Thyroid gland (tissue), 4 donors: ENCODE measurements around the gene LDHA.

Experiments
- POLR2A ChIP-seq, 2 donors: fragments of 450-650 bp; IDR thresholded peaks; one replicate each; pipeline ENCODE4 v1.6.1; 2017; ENCODE audit warnings: antibody characterized with exemption in 2 of 2, mild to moderate bottlenecking in 2 of 2, moderate library complexity in 1 of 2
- TF ChIP-seq, protein P1 (sequence below), 6 experiments: fragments of 200-600 bp in 3 of 6; fragments of 450-650 bp in 3 of 6; sonication (generic) in 3 of 6; IDR thresholded peaks; one replicate each; pipeline ENCODE4 v1.5.1; 2016 to 2019; ENCODE audit warnings: antibody characterized with exemption in 6 of 6, mild to moderate bottlenecking in 2 of 6, inconsistent platforms in 1 of 6, moderate library complexity in 1 of 6

DNA sequence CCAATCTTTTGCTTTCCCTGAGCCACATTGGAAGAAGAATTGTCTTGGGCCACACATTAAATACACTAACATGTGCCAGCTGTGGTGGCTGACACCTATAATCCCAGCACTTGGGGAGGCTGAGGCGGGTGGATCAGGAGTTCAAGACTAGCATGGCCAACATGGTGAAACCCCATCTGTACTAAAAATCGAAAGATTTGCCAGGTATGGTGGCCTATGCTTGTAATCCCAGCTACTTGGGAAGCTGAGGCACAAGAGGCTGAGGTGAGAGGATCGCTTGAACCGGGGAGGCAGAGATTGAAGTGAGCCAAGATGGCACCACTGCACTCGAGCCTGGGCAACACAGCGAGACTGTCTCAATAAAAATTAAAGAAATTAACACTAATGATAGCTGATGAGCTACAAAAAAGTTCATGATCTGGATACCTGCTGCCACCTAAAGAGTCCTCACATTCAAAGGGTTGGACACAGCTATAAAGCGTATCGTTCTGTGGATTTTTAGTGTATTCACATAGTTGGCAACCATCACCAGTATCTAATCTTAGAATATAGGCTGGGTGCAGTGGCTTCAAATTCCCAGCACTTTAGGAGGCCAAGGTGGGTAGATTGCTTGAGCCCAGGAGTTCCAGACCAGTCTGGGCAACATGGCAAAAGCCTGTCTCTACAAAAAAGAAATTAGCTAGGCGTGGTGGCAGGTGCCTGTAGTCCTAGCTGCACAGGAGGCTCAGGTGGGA is 14.4 kb downstream of the LDHA start:
- TF ChIP-seq, protein P1, sequence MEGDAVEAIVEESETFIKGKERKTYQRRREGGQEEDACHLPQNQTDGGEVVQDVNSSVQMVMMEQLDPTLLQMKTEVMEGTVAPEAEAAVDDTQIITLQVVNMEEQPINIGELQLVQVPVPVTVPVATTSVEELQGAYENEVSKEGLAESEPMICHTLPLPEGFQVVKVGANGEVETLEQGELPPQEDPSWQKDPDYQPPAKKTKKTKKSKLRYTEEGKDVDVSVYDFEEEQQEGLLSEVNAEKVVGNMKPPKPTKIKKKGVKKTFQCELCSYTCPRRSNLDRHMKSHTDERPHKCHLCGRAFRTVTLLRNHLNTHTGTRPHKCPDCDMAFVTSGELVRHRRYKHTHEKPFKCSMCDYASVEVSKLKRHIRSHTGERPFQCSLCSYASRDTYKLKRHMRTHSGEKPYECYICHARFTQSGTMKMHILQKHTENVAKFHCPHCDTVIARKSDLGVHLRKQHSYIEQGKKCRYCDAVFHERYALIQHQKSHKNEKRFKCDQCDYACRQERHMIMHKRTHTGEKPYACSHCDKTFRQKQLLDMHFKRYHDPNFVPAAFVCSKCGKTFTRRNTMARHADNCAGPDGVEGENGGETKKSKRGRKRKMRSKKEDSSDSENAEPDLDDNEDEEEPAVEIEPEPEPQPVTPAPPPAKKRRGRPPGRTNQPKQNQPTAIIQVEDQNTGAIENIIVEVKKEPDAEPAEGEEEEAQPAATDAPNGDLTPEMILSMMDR (IDR thresholded peaks at IDR 0.05): no peak
- TF ChIP-seq POLR2A (IDR thresholded peaks at IDR 0.05): no peak
